Measurements from ENCODE around the gene PADI3. TPM values are rescaled to one million over a fixed set of nuclear protein-coding genes. Genes with fewer than 3 reads are reported as not detected.

Gene PADI3
- under 1 TPM in 2 of 12 donors, not detected in 10; 0.05 to 0.17 TPM for polyA plus RNA-seq (ENCODE audit: insufficient read length in 12 of 12)
- long read RNA-seq, donor 1 = 0 reads
- long read RNA-seq, donor 2 = 0 reads
- long read RNA-seq, donor 3 = 0 reads
- long read RNA-seq, donor 4 = 0 reads
- long read RNA-seq, donor 5 = 0 reads
- long read RNA-seq, donor 6 = 0 reads
- long read RNA-seq, donor 7 = 0 reads
- long read RNA-seq, donor 8 = 0 reads
- long read RNA-seq, donor 9 = 0 reads
- long read RNA-seq, donor 10 = 0 reads
- long read RNA-seq, donor 11 = 0 reads

- DNase-seq = no peak
Observed at GRCh38 chr1:17248781-17249180, at the start of gene PADI3. Gene PADI3 (plus strand): TSS chr1:17249098. CDS start chr1:17249138, 40 bp downstream.

GRCh38 chr1:17199267-17200044 lies 49.4 kb upstream of the PADI3 start:
- no peak for DNase-seq

GRCh38 chr1:17200246-17200645 lies 48.7 kb upstream of the PADI3 start:
- no peak for DNase-seq

GRCh38 chr1:17200756-17201155 lies 48.1 kb upstream of the PADI3 start:
- no peak for DNase-seq

GRCh38 chr1:17201201-17202021 lies 47.5 kb upstream of the PADI3 start:
- no peak for DNase-seq

GRCh38 chr1:17204546-17205440 lies 44.1 kb upstream of the PADI3 start, which contains the start of gene PADI1:
Gene PADI1 (plus strand): TSS chr1:17205128. CDS start chr1:17205218, 90 bp downstream.
- DNase-seq = no peak

GRCh38 chr1:17205652-17206051 lies 43.2 kb upstream of the PADI3 start:
- DNase-seq = no peak

- DNase-seq = no peak
Observed at GRCh38 chr1:17206196-17206595, 42.7 kb upstream of the PADI3 start.

GRCh38 chr1:17207046-17207445 lies 41.9 kb upstream of the PADI3 start:
- DNase-seq = peak; percentile 41

- no peak for DNase-seq
Observed at GRCh38 chr1:17207540-17207939, 41.4 kb upstream of the PADI3 start.

- no peak for DNase-seq
Observed at GRCh38 chr1:17207966-17208418, 40.9 kb upstream of the PADI3 start.

GRCh38 chr1:17208546-17208945 lies 40.4 kb upstream of the PADI3 start:
- DNase-seq = no peak

- no peak for DNase-seq
Observed at GRCh38 chr1:17209430-17209829, 39.5 kb upstream of the PADI3 start.

GRCh38 chr1:17210176-17210575 lies 38.7 kb upstream of the PADI3 start:
- no peak for DNase-seq

- no peak for DNase-seq
Observed at GRCh38 chr1:17211377-17211776, 37.5 kb upstream of the PADI3 start.

GRCh38 chr1:17212009-17212408 lies 36.9 kb upstream of the PADI3 start:
- no peak for DNase-seq

- DNase-seq = peak; percentile 18
Observed at GRCh38 chr1:17212487-17213121, 36.3 kb upstream of the PADI3 start.

- DNase-seq = no peak
Observed at GRCh38 chr1:17213148-17213781, 35.6 kb upstream of the PADI3 start.

- no peak for DNase-seq
Observed at GRCh38 chr1:17213782-17214148, 35.1 kb upstream of the PADI3 start.

- no peak for DNase-seq
Observed at GRCh38 chr1:17214876-17215544, 33.9 kb upstream of the PADI3 start.

Measured in muscle of arm (tissue), 14 donors.